ENCODE results near the gene ZKSCAN4. TPM values are rescaled to one million over a fixed set of nuclear protein-coding genes. Genes with fewer than 3 reads are reported as not detected.

Gene ZKSCAN4
- total RNA-seq, 2 donors from 2014 or later: 1.8 to 2.0 TPM

DNA sequence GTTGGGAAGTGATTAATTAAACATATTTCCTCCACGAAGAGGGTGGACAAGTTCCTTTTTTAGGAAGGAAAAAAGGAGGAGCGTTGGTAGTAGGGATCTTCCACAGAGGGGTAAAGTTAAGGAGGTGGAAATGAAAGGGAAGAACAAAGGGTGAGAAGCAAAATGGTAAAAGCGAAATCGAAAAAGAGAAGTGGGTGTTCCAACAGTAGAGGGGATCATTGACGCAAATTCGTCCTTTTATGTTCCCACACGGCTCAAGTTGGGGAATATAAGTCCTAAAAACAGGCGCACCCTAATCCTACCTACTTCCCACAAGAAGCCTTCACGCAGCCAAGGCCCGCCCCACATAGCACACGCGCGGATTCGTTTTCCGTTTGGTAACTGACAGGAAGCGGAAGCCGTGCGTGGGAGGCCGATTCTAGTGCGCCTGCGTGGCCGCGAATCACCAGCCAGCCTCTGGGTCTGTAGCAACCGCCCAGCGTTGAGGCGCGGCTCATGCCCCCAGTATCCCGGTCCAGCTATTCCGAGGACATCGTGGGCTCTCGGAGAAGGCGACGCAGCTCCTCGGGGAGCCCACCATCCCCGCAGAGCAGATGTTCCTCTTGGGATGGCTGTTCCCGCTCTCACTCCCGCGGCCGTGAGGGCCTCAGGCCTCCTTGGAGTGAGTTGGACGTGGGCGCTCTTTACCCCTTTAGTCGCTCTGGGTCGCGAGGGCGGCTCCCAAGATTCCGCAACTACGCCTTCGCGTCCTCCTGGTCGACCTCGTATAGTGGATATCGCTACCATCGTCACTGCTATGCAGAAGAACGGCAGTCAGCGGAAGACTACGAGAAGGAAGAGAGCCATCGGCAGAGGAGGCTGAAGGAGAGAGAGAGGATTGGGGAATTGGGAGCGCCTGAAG lies 7.1 kb upstream of the ZKSCAN4 start, which contains the start of gene NKAPL:
Gene NKAPL, plus strand, starts transcription at position 421 of the 901 bp plus-strand sequence. Its CDS starts 75 bp downstream, at position 496.
- Histone ChIP-seq H3K36me3 (no peaks in the 10 kb centered on the region), H3K4me3 (peak within 1 kb of the TSS; percentile 33 to 57), H3K9me3 (peaks cover 0 to 7% of the 10 kb centered on the region in 2 donors), H3K4me1 (peaks cover 0 to 4% of the 10 kb centered on the region in 2 donors), H3K27me3 (no peaks in the 10 kb centered on the region), H3K27ac (peak within 1 kb of the TSS; percentile 27 to 28)
- peak; percentile 88 for DNase-seq (ENCODE audit: low spot score)
- TF ChIP-seq CTCF (IDR thresholded peaks at IDR 0.05): no peak

GRCh38 chr6:28257042-28257441 lies 5.0 kb upstream of the ZKSCAN4 start:
- H3K36me3 ChIP-seq: no peaks in the 10 kb centered on the region
- no peak overlapping the region for H3K4me3 ChIP-seq
- DNase-seq (ENCODE audit: low spot score): no peak
- H3K9me3 ChIP-seq: peaks cover 0 to 7% of the 10 kb centered on the region in 2 donors
- no peak overlapping the region for H3K27ac ChIP-seq
- no peaks in the 10 kb centered on the region for H3K27me3 ChIP-seq
- no peak for TF ChIP-seq CTCF (IDR thresholded peaks at IDR 0.05)
- peaks cover 0 to 12% of the 10 kb centered on the region in 2 donors for H3K4me1 ChIP-seq

- Histone ChIP-seq H3K4me1 (peaks cover 0 to 20% of the 10 kb centered on the region in 2 donors), H3K9me3 (no peaks in the 10 kb centered on the region), H3K27me3 (no peaks in the 10 kb centered on the region), H3K4me3 (no peak overlapping the region), H3K36me3 (no peaks in the 10 kb centered on the region), H3K27ac (no peak overlapping the region)
- DNase-seq (ENCODE audit: low spot score): no peak
- TF ChIP-seq CTCF (IDR thresholded peaks at IDR 0.05): no peak
Measured at GRCh38 chr6:28254121-28254519, 2.1 kb upstream of the ZKSCAN4 start.

- Histone ChIP-seq H3K4me3 (peak overlapping the region; percentile 73 to 82), H3K27ac (peak overlapping the region; percentile 42 to 63), H3K27me3 (no peaks in the 10 kb centered on the region), H3K9me3 (no peaks in the 10 kb centered on the region), H3K36me3 (peaks cover 15% of the 10 kb centered on the region), H3K4me1 (peaks cover 0 to 20% of the 10 kb centered on the region in 2 donors)
- no peak for DNase-seq (ENCODE audit: low spot score)
- TF ChIP-seq CTCF (IDR thresholded peaks at IDR 0.05): no peak
Measured at GRCh38 chr6:28251661-28252008, 434 bp downstream of the ZKSCAN4 start.

GRCh38 chr6:28250747-28251146 lies 1.3 kb downstream of the ZKSCAN4 start:
- H3K4me1 ChIP-seq: peaks cover 0 to 20% of the 10 kb centered on the region in 2 donors
- DNase-seq (ENCODE audit: low spot score): no peak
- no peaks in the 10 kb centered on the region for H3K9me3 ChIP-seq
- H3K36me3 ChIP-seq: peaks cover 24% of the 10 kb centered on the region
- H3K27ac ChIP-seq: no peak overlapping the region
- no peak for TF ChIP-seq CTCF (IDR thresholded peaks at IDR 0.05)
- H3K4me3 ChIP-seq: peak overlapping the region in 1 of 2 donors; percentile 82
- H3K27me3 ChIP-seq: no peaks in the 10 kb centered on the region

All from right atrium auricular region (tissue), 2 donors.